CD8-positive, alpha-beta memory T cell (primary cell): Measurements from ENCODE around the gene PAGR1. TPM values are rescaled to one million over a fixed set of nuclear protein-coding genes. Genes with fewer than 3 reads are reported as not detected.

Source experiments
- CTCF ChIA-PET: fragments of 350-600 bp; sonication (Branson Sonifier 250); formaldehyde crosslinking; loops from one replicate; lab custom pipeline; 2021; ENCODE audit warnings: antibody characterized with exemption; lab: Charles Lee
- POLR2A ChIA-PET: fragments of 350-600 bp; sonication (Branson Sonifier 250); formaldehyde crosslinking; loops from one replicate; lab custom pipeline; 2021; ENCODE audit warnings: antibody characterized with exemption; lab: Charles Lee
- DNase-seq, 5 donors: peaks; one replicate each; pipeline versions ENCODE4 v3.0.0 to v3.0.0-alpha.2; 2020 to 2022; ENCODE audit warnings: mixed read lengths in 1 of 5
- H3K27ac ChIP-seq: one replicate; pipeline ENCODE4 v1.7.0; 2013; ENCODE audit warnings: low read depth, mild to moderate bottlenecking, low read length, moderate library complexity
- H3K27me3 ChIP-seq: 2 replicates; pipeline ENCODE4 v1.7.0; 2013; ENCODE audit warnings: low read length, mild to moderate bottlenecking; ENCODE audit not compliant: insufficient read depth, poor library complexity, severe bottlenecking
- H3K36me3 ChIP-seq: 2 replicates; pipeline ENCODE4 v1.7.0; 2013; ENCODE audit warnings: mild to moderate bottlenecking, low read length, moderate library complexity; ENCODE audit not compliant: insufficient read depth
- H3K4me1 ChIP-seq: 2 replicates; pipeline ENCODE4 v1.7.0; 2013; ENCODE audit warnings: mild to moderate bottlenecking, low read length, moderate library complexity; ENCODE audit not compliant: insufficient read depth
- H3K4me3 ChIP-seq: 2 replicates; pipeline ENCODE4 v1.7.0; 2013; ENCODE audit warnings: mild to moderate bottlenecking, low read length
- H3K9me3 ChIP-seq: 2 replicates; pipeline ENCODE4 v1.7.0; 2013; ENCODE audit warnings: mild to moderate bottlenecking, low read length
- H3K27ac Mint-ChIP-seq, 8 donors: one replicate each; pipeline ENCODE4 v1.8.0; 2020 to 2021; ENCODE audit warnings: mixed read lengths in 8 of 8, mild to moderate bottlenecking in 6 of 8, inconsistent platforms in 3 of 8, moderate library complexity in 3 of 8
- H3K27me3 Mint-ChIP-seq, 2 donors: one replicate each; pipeline ENCODE4 v1.8.0; 2020 to 2021; ENCODE audit warnings: mixed read lengths in 2 of 2, mild to moderate bottlenecking in 1 of 2, moderate library complexity in 1 of 2
- H3K36me3 Mint-ChIP-seq, 3 donors: one replicate each; pipeline ENCODE4 v1.8.0; 2020 to 2021; ENCODE audit warnings: mixed read lengths in 3 of 3, inconsistent platforms in 1 of 3, mild to moderate bottlenecking in 1 of 3
- H3K4me1 Mint-ChIP-seq, 3 donors: one replicate each; pipeline ENCODE4 v1.8.0; 2020 to 2021; ENCODE audit warnings: mixed read lengths in 3 of 3, inconsistent platforms in 1 of 3, mild to moderate bottlenecking in 1 of 3
- H3K4me3 Mint-ChIP-seq, 7 donors: one replicate each; pipeline ENCODE4 v1.8.0; 2020 to 2021; ENCODE audit warnings: mixed read lengths in 7 of 7, mild to moderate bottlenecking in 6 of 7, moderate library complexity in 4 of 7, inconsistent platforms in 2 of 7
- H3K9me3 Mint-ChIP-seq, 5 donors: one replicate each; pipeline ENCODE4 v1.8.0; 2020 to 2022; ENCODE audit warnings: mixed read lengths in 5 of 5, mild to moderate bottlenecking in 3 of 5, moderate library complexity in 2 of 5, inconsistent platforms in 1 of 5
- polyA plus RNA-seq: library from polyadenylated mRNA; unstranded; fragments of 300-500 nt; fragmentation: Illumina TruSeq; gene quantifications from one replicate; pipeline ENCODE4 v1.2.3, GENCODE V29; 2021
- total RNA-seq, 2 experiments: library from RNA; stranded (reverse); gene quantifications; one replicate each; pipeline ENCODE4 v1.2.3, GENCODE V29; 2021

PAGR1 gene
- total and polyA plus RNA-seq, 3 experiments from 2014 or later, result 41.9 to 53.1 (median 44.3) TPM

DNA sequence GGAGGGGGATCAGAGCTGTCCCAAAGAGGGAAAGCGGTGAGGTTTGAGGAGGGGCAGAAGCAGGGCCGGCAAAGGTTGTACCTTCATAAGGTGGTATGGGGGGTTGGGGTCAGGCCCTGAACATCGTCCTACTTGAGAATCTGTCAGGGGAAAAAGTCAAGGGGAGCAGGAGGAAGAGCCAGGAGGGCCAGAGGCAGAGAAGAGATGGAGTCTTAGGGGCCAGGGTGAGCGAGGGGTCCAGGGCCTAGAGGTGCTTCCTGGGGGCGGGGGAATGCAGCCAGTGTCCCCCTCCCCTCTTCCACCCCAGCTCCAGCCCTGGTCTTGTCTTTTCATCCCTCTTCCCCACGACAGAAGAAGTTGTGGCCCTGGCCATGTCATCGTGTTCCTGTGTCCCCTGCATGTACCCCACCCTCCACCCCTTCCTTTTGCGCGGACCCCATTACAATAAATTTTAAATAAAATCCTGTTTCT is 5.2 kb upstream of the PAGR1 start:
- Mint-ChIP-seq H3K27ac (peak overlapping the region; percentile 89 to 99 (median 97)), H3K27me3 (peaks cover 0 to 6% of the 10 kb centered on the region in 2 donors), H3K9me3 (peaks cover 0 to 2% (median 0%) of the 10 kb centered on the region in 5 donors), H3K4me3 (peak overlapping the region; percentile 87 to 96 (median 93)), H3K4me1 (peaks cover 48 to 70% (median 51%) of the 10 kb centered on the region in 3 donors), H3K36me3 (peaks cover 3 to 28% (median 4%) of the 10 kb centered on the region in 3 donors)
- Histone ChIP-seq H3K27ac (peak overlapping the region; percentile 79), H3K36me3 (peaks cover 5% of the 10 kb centered on the region), H3K4me3 (peak overlapping the region; percentile 71), H3K4me1 (peaks cover 49% of the 10 kb centered on the region), H3K9me3 (no peaks in the 10 kb centered on the region), H3K27me3 (no peaks in the 10 kb centered on the region)
- CTCF ChIA-PET, result interaction anchor here (1.1 to 5.0 kb wide), 3 partner anchors 8 to 110 kb away, joined by 7 to 92 read pairs (median 11); partner anchors contain the start of genes MVP and PAGR1
- DNase-seq, result no peak
- POLR2A ChIA-PET, result interaction anchor here (0.9 to 2.0 kb wide), 4 partner anchors 10 to 109 kb away, joined by 4 to 10 read pairs (median 6); partner anchors contain the start of gene MVP

DNA sequence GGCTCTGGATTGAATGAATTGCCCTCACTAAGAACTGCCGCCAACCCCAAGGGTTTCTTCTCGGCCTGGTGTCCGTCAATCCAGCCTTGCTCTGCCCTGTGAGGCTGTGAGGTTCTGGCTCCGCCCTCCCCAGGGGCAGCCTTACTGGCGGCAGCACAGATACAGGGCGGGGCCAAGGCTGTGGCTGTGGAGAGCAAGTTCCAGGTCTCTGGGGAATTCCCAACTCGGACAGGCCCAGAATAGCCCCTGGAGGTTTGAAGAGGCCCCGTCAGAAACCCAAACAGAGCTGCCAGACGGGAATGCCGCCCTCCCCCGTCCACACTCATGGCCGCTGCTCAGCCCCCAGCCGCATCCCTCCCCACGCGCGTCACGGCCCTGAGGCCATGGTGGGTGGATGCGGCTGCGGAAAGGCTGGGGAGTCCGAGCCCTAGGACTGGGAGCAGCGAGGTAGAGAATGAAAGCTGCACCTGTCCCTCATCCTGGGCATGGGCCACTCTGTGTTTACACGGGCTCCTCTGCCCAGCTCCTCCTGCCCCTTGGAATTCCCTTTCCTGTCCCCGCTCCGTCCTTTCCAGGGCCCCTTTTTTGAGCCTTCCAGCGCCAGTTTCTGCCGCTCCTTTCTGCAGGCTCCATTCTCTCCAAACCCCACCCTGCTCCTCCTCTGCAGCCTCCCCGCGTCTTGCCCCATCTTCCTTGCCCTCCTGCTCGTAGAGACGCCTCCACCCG is 4.6 kb upstream of the PAGR1 start:
- Mint-ChIP-seq H3K4me1 (peaks cover 50 to 73% (median 54%) of the 10 kb centered on the region in 3 donors), H3K27ac (peak overlapping the region; percentile 89 to 99 (median 97)), H3K9me3 (peaks cover 0 to 2% (median 0%) of the 10 kb centered on the region in 5 donors), H3K27me3 (peaks cover 0 to 7% of the 10 kb centered on the region in 2 donors), H3K36me3 (peaks cover 3 to 31% (median 4%) of the 10 kb centered on the region in 3 donors), H3K4me3 (peak overlapping the region; percentile 87 to 96 (median 93))
- H3K4me1 ChIP-seq, result peaks cover 49% of the 10 kb centered on the region
- peak overlapping the region; percentile 51 for H3K27ac ChIP-seq
- no peaks in the 10 kb centered on the region for H3K27me3 ChIP-seq
- POLR2A ChIA-PET, result interaction anchor here (0.6 to 2.0 kb wide), 2 partner anchors 10 to 65 kb away, joined by 4 to 10 read pairs; partner anchors contain the start of gene MVP
- DNase-seq, result peak; percentile 58 to 83 (median 65)
- H3K9me3 ChIP-seq, result no peaks in the 10 kb centered on the region
- peaks cover 5% of the 10 kb centered on the region for H3K36me3 ChIP-seq
- H3K4me3 ChIP-seq, result peak overlapping the region; percentile 57
- CTCF ChIA-PET, result interaction anchor here (0.9 to 2.7 kb wide), 3 partner anchors 37 to 110 kb away, joined by 3 to 11 read pairs (median 3); no protein-coding TSS in a partner anchor

DNA sequence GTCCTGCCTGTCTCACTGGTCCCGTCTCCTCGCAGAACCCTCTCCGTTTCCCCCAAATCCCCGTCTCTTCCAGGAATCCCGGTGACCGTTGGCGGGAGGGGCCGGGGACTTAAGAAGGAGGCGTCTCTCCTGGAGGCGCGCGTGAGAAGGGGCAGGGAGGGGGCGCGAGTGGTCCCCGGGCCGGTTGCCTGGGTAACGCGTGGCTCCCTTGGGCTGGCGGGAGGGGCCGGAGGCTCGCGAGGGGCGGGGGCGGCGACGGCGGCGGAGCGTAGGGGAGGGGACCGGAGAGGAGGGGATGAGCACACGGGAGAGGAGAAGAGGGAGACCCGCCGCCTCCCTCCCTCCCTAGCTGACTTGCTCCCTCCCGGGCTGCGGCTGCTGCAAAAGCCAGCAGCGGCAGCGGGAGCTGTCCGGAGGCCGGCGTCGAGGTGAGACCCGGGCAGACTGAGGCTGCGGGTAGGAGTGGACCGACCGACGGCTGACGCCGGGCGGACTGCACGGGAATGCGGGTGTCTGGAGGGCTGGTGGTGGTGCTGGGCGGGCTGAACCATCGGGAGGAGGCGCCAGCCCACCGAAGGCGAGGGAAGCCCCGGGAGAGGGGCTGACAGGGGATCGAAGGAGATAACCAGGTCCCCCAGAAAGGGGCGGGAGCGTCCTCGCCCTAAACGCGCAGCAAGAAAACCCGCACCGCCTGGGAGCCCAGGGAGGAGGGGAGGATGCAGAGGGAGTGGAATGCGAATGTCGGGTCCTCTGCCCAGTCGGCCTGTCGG is 3.9 kb upstream of the PAGR1 start, which contains the start of gene PRRT2:
Gene PRRT2, plus strand, starts transcription at position 298 of the 770 bp plus-strand sequence. CDS start 862 bp downstream, outside the sequence.
- Histone ChIP-seq H3K4me3 (peak within 1 kb of the TSS; percentile 57), H3K4me1 (peaks cover 51% of the 10 kb centered on the region), H3K36me3 (peaks cover 5% of the 10 kb centered on the region), H3K9me3 (no peaks in the 10 kb centered on the region), H3K27me3 (no peaks in the 10 kb centered on the region), H3K27ac (peak within 1 kb of the TSS; percentile 51)
- DNase-seq, result peak in 4 of 5 donors; percentile 41 to 74 (median 48)
- peak within 1 kb of the TSS; percentile 89 to 99 (median 97) for H3K27ac Mint-ChIP-seq
- ChIA-PET CTCF (interaction anchor here (0.9 to 2.7 kb wide), 3 partner anchors 36 to 110 kb away, joined by 3 to 11 read pairs (median 3); no protein-coding TSS in a partner anchor), POLR2A (interaction anchor here (0.6 to 0.9 kb wide), 2 partner anchors 22 to 66 kb away, joined by 4 read pairs; partner anchors contain the start of gene KIF22)
- peaks cover 55 to 79% (median 59%) of the 10 kb centered on the region in 3 donors for H3K4me1 Mint-ChIP-seq
- peak within 1 kb of the TSS; percentile 87 to 96 (median 93) for H3K4me3 Mint-ChIP-seq
- peaks cover 0 to 7% of the 10 kb centered on the region in 2 donors for H3K27me3 Mint-ChIP-seq
- H3K36me3 Mint-ChIP-seq, result peaks cover 3 to 35% (median 4%) of the 10 kb centered on the region in 3 donors
- H3K9me3 Mint-ChIP-seq, result peaks cover 0 to 2% (median 0%) of the 10 kb centered on the region in 5 donors

DNA sequence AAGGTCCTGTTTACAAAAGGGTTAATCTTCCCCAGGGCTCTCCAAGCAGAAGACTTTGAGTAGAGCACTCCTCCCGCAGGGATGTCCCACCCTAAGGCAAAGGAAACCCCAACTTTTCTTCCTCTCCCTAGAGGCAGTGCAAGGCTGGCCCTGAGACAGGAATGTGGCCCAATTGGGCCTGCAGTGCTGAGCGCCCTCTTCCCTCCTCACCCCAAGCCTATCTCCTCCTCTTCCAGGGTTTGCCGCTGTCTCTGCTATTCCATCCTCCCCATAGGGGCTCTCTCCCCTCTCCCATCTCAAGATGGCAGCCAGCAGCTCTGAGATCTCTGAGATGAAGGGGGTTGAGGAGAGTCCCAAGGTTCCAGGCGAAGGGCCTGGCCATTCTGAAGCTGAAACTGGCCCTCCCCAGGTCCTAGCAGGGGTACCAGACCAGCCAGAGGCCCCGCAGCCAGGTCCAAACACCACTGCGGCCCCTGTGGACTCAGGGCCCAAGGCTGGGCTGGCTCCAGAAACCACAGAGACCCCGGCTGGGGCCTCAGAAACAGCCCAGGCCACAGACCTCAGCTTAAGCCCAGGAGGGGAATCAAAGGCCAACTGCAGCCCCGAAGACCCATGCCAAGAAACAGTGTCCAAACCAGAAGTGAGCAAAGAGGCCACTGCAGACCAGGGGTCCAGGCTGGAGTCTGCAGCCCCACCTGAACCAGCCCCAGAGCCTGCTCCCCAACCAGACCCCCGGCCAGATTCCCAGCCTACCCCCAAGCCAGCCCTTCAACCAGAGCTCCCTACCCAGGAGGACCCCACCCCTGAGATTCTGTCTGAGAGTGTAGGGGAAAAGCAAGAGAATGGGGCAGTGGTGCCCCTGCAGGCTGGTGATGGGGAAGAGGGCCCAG is 3.0 kb upstream of the PAGR1 start:
- CTCF ChIA-PET, result interaction anchor here (1.6 to 1.8 kb wide), 2 partner anchors 35 to 83 kb away, joined by 4 to 6 read pairs; no protein-coding TSS in a partner anchor
- Histone ChIP-seq H3K4me3 (no peak overlapping the region), H3K36me3 (peaks cover 5% of the 10 kb centered on the region), H3K27me3 (no peaks in the 10 kb centered on the region), H3K4me1 (peaks cover 60% of the 10 kb centered on the region), H3K9me3 (no peaks in the 10 kb centered on the region), H3K27ac (no peak overlapping the region)
- H3K36me3 Mint-ChIP-seq, result peaks cover 4 to 31% (median 5%) of the 10 kb centered on the region in 3 donors
- H3K9me3 Mint-ChIP-seq, result peaks cover 0 to 2% (median 0%) of the 10 kb centered on the region in 5 donors
- H3K4me1 Mint-ChIP-seq, result peaks cover 53 to 79% (median 59%) of the 10 kb centered on the region in 3 donors
- POLR2A ChIA-PET, result interaction anchor here (0.8 to 1.2 kb wide), 3 partner anchors 9 to 80 kb away, joined by 4 to 6 read pairs (median 5); partner anchors contain the start of gene KIF22
- no peak for DNase-seq
- H3K27me3 Mint-ChIP-seq, result peaks cover 0 to 5% of the 10 kb centered on the region in 2 donors
- peak overlapping the region; percentile 75 to 96 (median 91) for H3K4me3 Mint-ChIP-seq
- peak overlapping the region in 7 of 8 donors; percentile 56 to 98 (median 63) for H3K27ac Mint-ChIP-seq

DNA sequence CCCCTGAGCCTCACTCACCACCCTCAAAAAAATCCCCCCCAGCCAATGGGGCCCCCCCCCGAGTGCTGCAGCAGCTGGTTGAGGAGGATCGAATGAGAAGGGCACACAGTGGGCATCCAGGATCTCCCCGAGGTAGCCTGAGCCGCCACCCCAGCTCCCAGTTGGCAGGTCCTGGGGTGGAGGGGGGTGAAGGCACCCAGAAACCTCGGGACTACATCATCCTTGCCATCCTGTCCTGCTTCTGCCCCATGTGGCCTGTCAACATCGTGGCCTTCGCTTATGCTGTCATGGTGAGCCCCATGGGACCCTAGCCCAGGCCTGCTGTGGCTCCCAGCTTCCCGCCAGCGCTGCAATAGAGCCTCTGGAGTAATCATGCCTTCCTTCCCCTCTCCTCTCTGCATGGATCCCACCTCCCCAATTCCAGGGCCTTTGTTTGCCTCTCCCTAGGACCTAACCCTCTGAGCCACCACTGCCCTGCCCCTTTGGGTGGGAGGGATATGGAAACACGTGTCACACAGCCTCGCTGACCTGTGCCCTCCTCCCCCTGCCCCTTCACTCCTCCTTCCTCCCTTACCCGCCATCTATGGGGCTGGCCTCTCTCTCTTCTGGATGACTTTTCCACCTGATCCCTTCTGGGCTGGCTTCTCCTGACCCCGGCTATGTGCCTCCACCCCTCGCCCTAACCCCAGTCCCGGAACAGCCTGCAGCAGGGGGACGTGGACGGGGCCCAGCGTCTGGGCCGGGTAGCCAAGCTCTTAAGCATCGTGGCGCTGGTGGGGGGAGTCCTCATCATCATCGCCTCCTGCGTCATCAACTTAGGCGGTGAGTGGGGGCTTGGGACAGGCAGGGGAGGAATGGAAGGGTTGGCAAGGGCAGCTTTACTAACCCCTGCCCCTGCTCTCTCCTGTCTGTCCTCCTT is 2.0 kb upstream of the PAGR1 start:
- H3K36me3 Mint-ChIP-seq, result peaks cover 0 to 32% (median 6%) of the 10 kb centered on the region in 3 donors

GRCh38 chr16:29814592-29814991 is 1.4 kb upstream of the PAGR1 start:
- Histone ChIP-seq H3K9me3 (no peaks in the 10 kb centered on the region), H3K27ac (no peak overlapping the region), H3K4me1 (peaks cover 60% of the 10 kb centered on the region), H3K36me3 (peaks cover 14% of the 10 kb centered on the region), H3K4me3 (peak overlapping the region; percentile 94), H3K27me3 (no peaks in the 10 kb centered on the region)
- no peak for DNase-seq
- ChIA-PET CTCF (interaction anchor here (1.6 to 8.7 kb wide), 4 partner anchors 24 to 114 kb away, joined by 4 to 82 read pairs (median 12); partner anchors contain the start of gene KIF22), POLR2A (interaction anchor here (0.7 to 2.4 kb wide), 2 partner anchors 10 kb away, joined by 3 to 21 read pairs; no protein-coding TSS in a partner anchor)
- Mint-ChIP-seq H3K27me3 (peaks cover 0 to 4% of the 10 kb centered on the region in 2 donors), H3K36me3 (peaks cover 0 to 34% (median 6%) of the 10 kb centered on the region in 3 donors), H3K4me3 (peak overlapping the region; percentile 89 to 99 (median 93)), H3K9me3 (peaks cover 0 to 2% (median 0%) of the 10 kb centered on the region in 5 donors), H3K4me1 (peaks cover 53 to 80% (median 62%) of the 10 kb centered on the region in 3 donors), H3K27ac (peak overlapping the region in 7 of 8 donors; percentile 58 to 99 (median 94))

More for the DNA sequence above, 2.0 kb upstream of the PAGR1 start:
- Histone ChIP-seq H3K27ac (no peak overlapping the region), H3K4me1 (peaks cover 60% of the 10 kb centered on the region), H3K4me3 (no peak overlapping the region), H3K27me3 (no peaks in the 10 kb centered on the region), H3K9me3 (no peaks in the 10 kb centered on the region), H3K36me3 (peaks cover 11% of the 10 kb centered on the region)
- peaks cover 0 to 2% (median 0%) of the 10 kb centered on the region in 5 donors for H3K9me3 Mint-ChIP-seq
- H3K4me1 Mint-ChIP-seq, result peaks cover 51 to 79% (median 59%) of the 10 kb centered on the region in 3 donors
- ChIA-PET POLR2A (interaction anchor here (0.7 to 1.2 kb wide), 4 partner anchors 8 to 81 kb away, joined by 3 to 6 read pairs (median 4); no protein-coding TSS in a partner anchor), CTCF (interaction anchor here (1.6 to 8.7 kb wide), 3 partner anchors 34 to 113 kb away, joined by 4 to 82 read pairs (median 6); no protein-coding TSS in a partner anchor)
- peak in 1 of 5 donors; percentile 50 for DNase-seq
- H3K27ac Mint-ChIP-seq, result peak overlapping the region in 6 of 8 donors; percentile 45 to 93 (median 66)
- H3K27me3 Mint-ChIP-seq, result peaks cover 0 to 4% of the 10 kb centered on the region in 2 donors
- peak overlapping the region; percentile 23 to 93 (median 32) for H3K4me3 Mint-ChIP-seq
